GM23338 (cell line): ENCODE measurements around the gene DOCK11.

Experiments
- CTCF ChIP-seq, 2 experiments: fragments of 200-600 bp in 1 of 2; sonication (generic) in 1 of 2; conservative IDR thresholded peaks; 2 replicates each; pipeline versions ENCODE4 v1.5.1 to v1.6.1; 2016 to 2017; ENCODE audit warnings: antibody characterized with exemption in 2 of 2, low read depth in 2 of 2, mild to moderate bottlenecking in 2 of 2, moderate library complexity in 1 of 2
- ETS1 ChIP-seq: IDR thresholded peaks from 2 replicates; pipeline ENCODE4 v1.6.1; 2016; ENCODE audit warnings: antibody characterized with exemption
- EZH2 ChIP-seq: fragments of 200-600 bp; sonication (generic); IDR thresholded peaks from one replicate; pipeline ENCODE4 v1.8.0; 2017; ENCODE audit warnings: antibody characterized with exemption, mild to moderate bottlenecking, low read depth; ENCODE audit not compliant: unreplicated experiment
- EZH2phosphoT487 ChIP-seq: fragments of 200-600 bp; sonication (generic); IDR thresholded peaks from one replicate; pipeline ENCODE4 v1.8.1; 2018; ENCODE audit warnings: antibody characterized with exemption; ENCODE audit not compliant: unreplicated experiment
- JUNB ChIP-seq: IDR thresholded peaks from one replicate; pipeline ENCODE4 v1.6.1; 2016; ENCODE audit warnings: antibody characterized with exemption; ENCODE audit not compliant: unreplicated experiment
- NANOG ChIP-seq: IDR thresholded peaks from 2 replicates; pipeline ENCODE4 v1.6.1; 2016; ENCODE audit warnings: antibody characterized with exemption, borderline replicate concordance
- POLR2AphosphoS5 ChIP-seq: IDR thresholded peaks from 2 replicates; pipeline ENCODE4 v1.6.1; 2016; ENCODE audit warnings: antibody characterized with exemption, low read depth
- ZNF114 ChIP-seq: fragments of 250-450 bp; sonication (Bioruptor Pico); IDR thresholded peaks from 2 replicates; pipeline ENCODE4 v1.5.0; 2020; ENCODE audit warnings: mild to moderate bottlenecking, moderate library complexity
- ZNF331 ChIP-seq: fragments of 250-450 bp; sonication (Bioruptor Pico); IDR thresholded peaks from 2 replicates; pipeline ENCODE4 v1.5.0; 2020; ENCODE audit warnings: low read depth, mild to moderate bottlenecking, moderate library complexity
- TF ChIP-seq, protein P1 (sequence below): IDR thresholded peaks from one replicate; pipeline ENCODE4 v1.6.1; 2018; ENCODE audit warnings: antibody characterized with exemption; ENCODE audit not compliant: unreplicated experiment
- TF ChIP-seq, protein P2 (sequence below): fragments of 250-450 bp; sonication (Bioruptor Pico); IDR thresholded peaks from 2 replicates; pipeline ENCODE4 v1.5.0; 2020; ENCODE audit warnings: mild to moderate bottlenecking, moderate library complexity

DNA sequence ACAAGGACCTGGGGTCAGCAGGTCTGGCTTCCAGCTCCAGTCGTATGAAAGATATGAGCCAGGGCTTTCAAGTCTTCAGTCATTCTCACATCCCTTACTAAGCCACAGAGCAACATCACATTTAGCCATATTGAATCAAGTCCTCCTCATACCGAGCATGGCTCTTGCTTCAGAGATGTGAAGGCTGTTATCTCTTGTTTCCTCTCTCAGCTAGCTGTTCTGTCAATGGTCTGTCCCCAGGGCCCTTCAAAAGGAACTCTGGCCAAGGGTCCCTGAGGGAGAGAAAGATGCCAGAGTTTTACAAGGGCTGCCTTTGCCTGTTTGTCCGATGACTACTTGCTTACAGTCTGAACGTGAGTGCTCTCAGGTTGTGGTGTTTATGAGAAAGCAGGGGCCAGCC is 30.5 kb downstream of the DOCK11 start:
- TF ChIP-seq POLR2AphosphoS5 (no peak), CTCF (conservative IDR thresholded peaks at IDR 0.05; ENCODE audit: low read depth in 2 of 2) (no peak), ETS1 (no peak), EZH2 (no peak), JUNB (no peak), EZH2phosphoT487 (no peak), ZNF114 (CRISPR knock-in tag) (no peak), NANOG (no peak), ZNF331 (no peak)
- TF ChIP-seq, protein P1, sequence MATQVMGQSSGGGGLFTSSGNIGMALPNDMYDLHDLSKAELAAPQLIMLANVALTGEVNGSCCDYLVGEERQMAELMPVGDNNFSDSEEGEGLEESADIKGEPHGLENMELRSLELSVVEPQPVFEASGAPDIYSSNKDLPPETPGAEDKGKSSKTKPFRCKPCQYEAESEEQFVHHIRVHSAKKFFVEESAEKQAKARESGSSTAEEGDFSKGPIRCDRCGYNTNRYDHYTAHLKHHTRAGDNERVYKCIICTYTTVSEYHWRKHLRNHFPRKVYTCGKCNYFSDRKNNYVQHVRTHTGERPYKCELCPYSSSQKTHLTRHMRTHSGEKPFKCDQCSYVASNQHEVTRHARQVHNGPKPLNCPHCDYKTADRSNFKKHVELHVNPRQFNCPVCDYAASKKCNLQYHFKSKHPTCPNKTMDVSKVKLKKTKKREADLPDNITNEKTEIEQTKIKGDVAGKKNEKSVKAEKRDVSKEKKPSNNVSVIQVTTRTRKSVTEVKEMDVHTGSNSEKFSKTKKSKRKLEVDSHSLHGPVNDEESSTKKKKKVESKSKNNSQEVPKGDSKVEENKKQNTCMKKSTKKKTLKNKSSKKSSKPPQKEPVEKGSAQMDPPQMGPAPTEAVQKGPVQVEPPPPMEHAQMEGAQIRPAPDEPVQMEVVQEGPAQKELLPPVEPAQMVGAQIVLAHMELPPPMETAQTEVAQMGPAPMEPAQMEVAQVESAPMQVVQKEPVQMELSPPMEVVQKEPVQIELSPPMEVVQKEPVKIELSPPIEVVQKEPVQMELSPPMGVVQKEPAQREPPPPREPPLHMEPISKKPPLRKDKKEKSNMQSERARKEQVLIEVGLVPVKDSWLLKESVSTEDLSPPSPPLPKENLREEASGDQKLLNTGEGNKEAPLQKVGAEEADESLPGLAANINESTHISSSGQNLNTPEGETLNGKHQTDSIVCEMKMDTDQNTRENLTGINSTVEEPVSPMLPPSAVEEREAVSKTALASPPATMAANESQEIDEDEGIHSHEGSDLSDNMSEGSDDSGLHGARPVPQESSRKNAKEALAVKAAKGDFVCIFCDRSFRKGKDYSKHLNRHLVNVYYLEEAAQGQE: no peak
- TF ChIP-seq, protein P2, sequence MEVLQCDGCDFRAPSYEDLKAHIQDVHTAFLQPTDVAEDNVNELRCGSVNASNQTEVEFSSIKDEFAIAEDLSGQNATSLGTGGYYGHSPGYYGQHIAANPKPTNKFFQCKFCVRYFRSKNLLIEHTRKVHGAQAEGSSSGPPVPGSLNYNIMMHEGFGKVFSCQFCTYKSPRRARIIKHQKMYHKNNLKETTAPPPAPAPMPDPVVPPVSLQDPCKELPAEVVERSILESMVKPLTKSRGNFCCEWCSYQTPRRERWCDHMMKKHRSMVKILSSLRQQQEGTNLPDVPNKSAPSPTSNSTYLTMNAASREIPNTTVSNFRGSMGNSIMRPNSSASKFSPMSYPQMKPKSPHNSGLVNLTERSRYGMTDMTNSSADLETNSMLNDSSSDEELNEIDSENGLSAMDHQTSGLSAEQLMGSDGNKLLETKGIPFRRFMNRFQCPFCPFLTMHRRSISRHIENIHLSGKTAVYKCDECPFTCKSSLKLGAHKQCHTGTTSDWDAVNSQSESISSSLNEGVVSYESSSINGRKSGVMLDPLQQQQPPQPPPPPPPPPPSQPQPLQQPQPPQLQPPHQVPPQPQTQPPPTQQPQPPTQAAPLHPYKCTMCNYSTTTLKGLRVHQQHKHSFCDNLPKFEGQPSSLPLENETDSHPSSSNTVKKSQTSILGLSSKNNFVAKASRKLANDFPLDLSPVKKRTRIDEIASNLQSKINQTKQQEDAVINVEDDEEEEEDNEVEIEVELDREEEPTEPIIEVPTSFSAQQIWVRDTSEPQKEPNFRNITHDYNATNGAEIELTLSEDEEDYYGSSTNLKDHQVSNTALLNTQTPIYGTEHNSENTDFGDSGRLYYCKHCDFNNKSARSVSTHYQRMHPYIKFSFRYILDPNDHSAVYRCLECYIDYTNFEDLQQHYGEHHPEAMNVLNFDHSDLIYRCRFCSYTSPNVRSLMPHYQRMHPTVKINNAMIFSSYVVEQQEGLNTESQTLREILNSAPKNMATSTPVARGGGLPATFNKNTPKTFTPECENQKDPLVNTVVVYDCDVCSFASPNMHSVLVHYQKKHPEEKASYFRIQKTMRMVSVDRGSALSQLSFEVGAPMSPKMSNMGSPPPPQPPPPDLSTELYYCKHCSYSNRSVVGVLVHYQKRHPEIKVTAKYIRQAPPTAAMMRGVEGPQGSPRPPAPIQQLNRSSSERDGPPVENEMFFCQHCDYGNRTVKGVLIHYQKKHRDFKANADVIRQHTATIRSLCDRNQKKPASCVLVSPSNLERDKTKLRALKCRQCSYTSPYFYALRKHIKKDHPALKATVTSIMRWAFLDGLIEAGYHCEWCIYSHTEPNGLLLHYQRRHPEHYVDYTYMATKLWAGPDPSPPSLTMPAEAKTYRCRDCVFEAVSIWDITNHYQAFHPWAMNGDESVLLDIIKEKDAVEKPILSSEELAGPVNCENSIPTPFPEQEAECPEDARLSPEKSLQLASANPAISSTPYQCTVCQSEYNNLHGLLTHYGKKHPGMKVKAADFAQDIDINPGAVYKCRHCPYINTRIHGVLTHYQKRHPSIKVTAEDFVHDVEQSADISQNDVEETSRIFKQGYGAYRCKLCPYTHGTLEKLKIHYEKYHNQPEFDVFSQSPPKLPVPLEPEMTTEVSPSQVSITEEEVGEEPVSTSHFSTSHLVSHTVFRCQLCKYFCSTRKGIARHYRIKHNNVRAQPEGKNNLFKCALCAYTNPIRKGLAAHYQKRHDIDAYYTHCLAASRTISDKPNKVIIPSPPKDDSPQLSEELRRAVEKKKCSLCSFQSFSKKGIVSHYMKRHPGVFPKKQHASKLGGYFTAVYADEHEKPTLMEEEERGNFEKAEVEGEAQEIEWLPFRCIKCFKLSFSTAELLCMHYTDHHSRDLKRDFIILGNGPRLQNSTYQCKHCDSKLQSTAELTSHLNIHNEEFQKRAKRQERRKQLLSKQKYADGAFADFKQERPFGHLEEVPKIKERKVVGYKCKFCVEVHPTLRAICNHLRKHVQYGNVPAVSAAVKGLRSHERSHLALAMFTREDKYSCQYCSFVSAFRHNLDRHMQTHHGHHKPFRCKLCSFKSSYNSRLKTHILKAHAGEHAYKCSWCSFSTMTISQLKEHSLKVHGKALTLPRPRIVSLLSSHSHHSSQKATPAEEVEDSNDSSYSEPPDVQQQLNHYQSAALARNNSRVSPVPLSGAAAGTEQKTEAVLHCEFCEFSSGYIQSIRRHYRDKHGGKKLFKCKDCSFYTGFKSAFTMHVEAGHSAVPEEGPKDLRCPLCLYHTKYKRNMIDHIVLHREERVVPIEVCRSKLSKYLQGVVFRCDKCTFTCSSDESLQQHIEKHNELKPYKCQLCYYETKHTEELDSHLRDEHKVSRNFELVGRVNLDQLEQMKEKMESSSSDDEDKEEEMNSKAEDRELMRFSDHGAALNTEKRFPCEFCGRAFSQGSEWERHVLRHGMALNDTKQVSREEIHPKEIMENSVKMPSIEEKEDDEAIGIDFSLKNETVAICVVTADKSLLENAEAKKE (CRISPR knock-in tag): no peak
